T-helper 2 cell (primary cell): ENCODE results near the gene OR7C1.
"Not testable (repeated sequence)": the region's sequence is repeated elsewhere in the genome, so short reads cannot be mapped to it uniquely, and the experiment has no call there.

ENCODE experiments used
- DNase-seq, 5 experiments: peaks; one replicate each; pipeline versions ENCODE4 v3.0.0 to v3.0.0-alpha.2; 2012 to 2022
- total RNA-seq, 2 donors: gene quantifications; one replicate each; lab custom pipeline; 2026; lab: John Stamatoyannopoulos, UW

The OR7C1 gene
- total RNA-seq: 0 reads per million in 2 donors

DNA sequence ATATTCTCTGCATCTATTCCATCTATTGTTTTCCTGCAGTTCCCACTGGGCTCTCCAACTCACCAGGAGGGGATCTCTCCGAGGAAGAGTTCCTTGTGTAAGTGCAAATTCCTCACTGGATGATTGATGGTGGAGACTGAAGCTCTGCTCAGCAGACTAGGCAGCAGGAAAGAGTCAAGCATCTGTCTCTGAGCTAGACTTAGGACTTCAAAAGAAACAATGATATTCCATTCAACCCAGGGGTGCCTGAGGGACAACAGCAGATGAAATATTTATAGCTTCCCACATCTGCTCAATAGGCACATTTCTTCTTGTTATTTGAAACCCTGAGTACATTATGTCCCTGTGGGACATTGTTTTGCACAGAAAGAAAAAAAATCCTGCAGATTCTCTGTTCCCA, at the start of gene OR7C1, which contains the start of gene OR7A5:
TSS of gene OR7C1 (minus strand) at position 175 of the 400 bp plus-strand sequence. CDS start 35,049 bp downstream, outside the sequence.
TSS of gene OR7A5 (minus strand) at position 175 of the 400 bp plus-strand sequence. CDS start 6,944 bp downstream, outside the sequence.
- no peak for DNase-seq

DNA sequence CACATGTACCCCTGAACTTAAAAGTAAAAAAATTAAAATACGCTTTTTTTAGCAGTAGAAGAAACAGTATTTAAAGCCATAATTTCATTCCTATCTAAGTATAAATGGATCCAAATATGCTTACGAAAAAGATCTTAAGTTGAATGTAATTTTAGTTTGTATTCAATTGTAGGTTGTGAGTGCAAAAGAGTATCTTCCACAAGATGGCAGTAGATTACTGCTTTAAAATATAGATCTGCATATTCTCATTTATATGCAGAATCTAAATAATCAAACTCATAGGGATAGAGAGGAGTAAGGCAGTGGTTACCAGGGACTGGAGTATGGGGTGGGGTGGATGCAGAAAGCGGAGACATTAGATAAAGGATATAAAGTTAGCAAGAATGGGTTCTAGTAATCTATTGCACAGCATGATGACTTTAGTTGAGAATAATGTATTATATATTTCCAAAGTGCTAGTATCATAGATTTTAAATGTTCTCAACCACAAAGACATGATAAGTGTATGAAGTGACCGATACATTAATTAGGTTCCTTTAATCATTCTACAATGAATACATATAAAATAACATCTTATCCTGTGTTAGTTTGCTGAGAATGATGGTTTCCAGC, 36.7 kb upstream of the OR7C1 start:
- no peak for DNase-seq

DNA sequence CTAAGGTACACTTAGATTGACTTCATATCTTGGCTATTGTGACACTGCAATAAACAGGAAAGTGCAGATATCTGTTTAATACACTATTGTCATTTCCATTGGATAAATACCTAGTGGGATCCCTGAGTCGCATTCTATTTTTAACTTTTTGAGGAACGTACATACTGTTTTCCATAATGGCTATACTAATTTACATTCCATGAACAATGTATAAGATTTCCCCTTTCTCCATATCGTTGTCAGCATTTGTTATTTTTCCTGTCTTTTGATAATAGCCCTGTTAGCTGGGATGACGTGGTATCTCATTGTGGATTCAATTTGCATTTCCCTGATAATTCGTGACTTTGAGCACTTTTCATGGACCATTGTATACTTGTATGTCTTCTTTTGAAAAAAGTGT, 33.5 kb upstream of the OR7C1 start:
- DNase-seq: no peak

DNA sequence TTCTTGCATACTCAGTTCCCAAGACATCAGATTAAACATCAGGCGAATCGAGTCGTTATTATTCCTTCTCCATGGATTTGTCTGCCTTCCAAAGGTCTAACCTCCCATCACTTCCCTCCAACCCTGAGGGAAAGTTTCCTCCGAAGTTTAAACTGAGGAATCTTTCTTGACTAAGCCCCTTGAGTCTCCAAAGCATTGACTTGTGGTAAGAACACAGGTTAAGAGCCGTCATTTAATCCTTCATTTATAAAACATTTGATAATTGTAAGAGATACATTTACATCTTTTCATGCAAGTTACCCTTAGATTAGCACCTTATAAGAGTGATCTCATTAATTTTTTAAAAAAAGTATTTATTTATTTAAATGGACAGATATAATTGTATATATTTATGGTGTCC, 13.8 kb upstream of the OR7C1 start, which contains the start of gene OR7A10:
TSS of gene OR7A10 (minus strand) at position 101 of the 400 bp plus-strand sequence. CDS start 7,045 bp downstream, outside the sequence.
- DNase-seq: no peak

GRCh38 chr19:14843578-14843977, 8.6 kb upstream of the OR7C1 start:
- no peak for DNase-seq

DNA sequence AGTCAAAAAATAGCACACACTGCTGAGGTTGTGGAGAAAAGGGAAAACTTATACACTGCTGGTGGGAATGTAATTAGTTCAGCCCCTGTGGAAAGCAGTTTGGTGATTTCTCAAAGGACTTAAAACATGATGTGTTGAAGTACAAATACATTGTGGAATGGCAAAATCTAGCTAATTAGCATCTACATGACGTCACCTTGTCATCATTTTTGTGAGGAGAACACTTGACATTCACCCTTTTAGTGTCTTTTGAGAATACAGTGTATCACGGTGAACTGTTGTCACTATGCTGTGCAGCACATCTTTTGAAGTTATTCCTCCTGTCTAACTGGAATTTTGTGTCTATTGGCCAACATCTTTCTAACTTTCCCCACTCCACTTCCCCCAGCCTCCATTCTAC, 8.2 kb upstream of the OR7C1 start:
- no peak for DNase-seq

DNA sequence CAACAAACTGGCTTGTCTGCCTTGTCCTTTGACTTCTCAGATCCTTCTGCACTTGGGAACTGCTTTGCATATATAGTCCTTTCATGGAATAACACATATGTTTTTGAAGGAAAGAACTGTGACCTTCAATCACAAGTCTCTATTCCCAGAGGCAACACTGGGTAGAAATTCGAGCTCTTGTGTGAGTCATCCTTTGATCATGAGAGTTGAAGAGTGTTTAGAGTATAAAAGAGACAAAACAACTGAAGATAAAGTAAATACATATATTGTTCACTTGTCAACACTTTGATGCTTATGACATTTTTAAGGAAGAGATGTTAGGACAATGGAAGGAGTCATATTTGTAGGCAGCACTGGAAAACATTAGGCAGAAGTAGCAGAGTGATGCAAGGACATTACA, 5.2 kb upstream of the OR7C1 start:
- no peak for DNase-seq

DNA sequence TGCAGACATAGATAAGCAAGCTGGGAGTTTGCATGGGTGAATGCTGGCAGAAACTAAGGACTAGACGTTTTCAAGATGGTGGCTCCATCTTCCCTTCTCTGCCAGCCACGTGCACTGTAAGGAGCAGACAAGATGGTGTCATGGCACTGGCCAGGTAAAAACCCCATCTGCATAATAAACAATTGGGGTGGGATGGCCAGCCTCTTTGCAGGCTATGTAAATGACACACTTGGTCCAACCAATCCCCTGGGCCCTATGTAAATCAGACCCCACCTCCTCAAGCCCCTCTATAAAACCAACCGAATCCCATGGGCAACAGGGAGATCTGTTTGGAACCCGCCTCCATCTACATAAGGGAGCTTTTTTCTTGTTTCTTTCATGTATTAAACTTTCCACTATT, 2.4 kb upstream of the OR7C1 start:
- no peak for DNase-seq

DNA sequence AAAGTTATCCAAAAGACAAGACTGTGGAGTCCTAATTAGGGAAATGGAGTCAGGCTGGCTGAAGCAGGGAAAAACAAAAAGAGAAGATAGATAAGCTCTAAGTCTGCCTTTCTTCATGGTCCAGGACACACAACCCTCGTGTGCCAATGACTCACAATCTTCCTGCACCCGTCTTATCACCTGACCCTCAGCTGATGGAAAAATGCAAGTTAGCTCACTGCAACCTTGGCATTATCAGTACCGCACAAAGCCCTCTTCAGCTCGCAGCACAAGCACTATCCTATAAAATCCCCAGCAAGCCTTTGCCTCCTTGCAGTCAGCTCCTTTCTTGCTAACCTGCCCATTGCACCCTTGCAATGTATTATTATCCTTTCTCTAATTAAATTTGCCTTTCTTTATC, 4.3 kb downstream of the OR7C1 start:
- no peak for DNase-seq

DNA sequence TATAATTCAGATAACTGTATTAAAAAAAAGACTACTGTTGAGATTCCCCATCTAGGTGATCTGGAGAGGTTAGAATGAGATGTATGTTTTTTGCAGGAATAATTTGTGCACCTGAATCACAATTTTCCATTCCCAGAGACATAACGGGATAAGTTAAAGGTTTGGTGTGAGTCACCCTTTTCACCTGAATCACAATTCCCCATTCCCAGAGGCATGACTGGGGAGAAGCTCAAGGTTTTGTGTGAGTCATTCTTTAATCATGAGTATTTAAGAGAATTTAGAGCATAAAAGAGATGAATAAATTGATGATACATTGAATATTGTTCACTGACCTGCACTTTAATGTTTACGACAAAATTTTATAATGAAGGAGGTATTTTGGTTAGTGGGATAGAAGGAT, 9.0 kb downstream of the OR7C1 start:
- DNase-seq: no peak

DNA sequence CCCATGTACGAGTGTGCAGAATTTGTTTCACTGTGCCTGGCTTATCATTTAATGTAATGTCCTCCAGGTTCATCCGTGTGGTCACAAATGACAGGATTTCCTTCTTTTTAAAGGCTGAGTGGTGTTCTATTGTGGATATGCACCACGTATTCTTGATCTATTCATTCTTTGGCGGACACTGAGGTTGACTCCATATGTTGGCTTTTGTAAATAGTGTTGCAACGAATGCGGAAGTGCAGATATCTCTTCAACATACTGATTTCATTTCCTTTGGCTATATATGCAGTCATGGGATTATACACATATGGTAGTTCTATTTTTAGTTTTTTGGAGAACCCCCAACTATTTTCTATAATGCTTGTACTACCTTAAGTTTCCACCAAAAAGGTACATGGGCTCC, 13.0 kb downstream of the OR7C1 start:
- DNase-seq: no peak

DNA sequence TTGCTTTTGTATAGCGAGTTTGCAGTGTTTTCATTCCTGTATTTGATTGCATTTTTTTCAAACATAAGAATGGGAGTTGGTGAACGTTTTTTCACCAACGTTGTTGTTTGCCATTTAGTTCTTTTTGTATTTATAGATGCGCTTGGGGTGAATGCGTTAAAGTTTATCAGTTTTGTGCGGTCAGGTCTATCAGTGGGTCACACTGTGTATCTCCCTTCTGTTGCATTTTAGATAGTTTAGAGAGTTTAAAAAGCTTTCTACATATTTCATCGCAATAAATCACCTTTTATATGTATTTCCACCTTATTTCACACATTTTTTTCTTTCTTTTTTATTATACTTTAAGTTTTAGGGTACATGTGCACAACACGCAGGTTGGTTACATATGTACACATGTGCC, 16.4 kb downstream of the OR7C1 start:
- no peak for DNase-seq

- DNase-seq: no peak
Observed at GRCh38 chr19:14817052-14817451, 17.9 kb downstream of the OR7C1 start.

DNA sequence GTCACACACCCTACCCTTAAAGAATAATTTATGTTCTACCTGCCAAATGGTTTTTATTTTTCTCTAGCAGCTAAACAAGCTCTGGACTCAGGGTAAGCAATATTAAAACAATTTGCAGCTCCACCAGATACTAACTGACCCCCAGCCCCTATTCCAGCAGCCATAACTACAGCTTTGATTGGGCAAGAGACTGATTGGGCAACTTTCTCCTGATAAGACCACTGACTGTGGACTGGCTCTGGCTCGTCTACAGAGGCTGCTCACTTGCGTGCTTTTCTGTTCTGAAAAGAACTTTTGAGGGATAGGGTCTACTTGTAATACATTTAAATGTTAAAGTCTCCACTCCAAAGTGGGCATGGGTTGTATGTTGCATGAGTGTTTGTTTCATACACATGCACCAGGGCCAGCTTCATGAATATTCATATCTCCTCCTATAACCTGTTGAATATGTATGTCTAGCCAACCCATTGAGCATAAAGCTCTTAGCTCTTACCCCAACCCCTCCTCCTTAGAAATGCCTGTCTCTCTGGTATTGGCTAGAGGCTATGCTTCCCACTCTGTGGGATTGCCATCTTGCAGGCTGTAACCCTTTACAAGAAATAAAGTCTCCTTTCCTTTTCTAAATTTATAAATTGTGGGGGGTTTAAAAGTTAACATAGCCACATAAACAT, 19.9 kb downstream of the OR7C1 start:
- DNase-seq: no peak

GRCh38 chr19:14809272-14810057, 25.5 kb downstream of the OR7C1 start:
- DNase-seq: no peak

DNA sequence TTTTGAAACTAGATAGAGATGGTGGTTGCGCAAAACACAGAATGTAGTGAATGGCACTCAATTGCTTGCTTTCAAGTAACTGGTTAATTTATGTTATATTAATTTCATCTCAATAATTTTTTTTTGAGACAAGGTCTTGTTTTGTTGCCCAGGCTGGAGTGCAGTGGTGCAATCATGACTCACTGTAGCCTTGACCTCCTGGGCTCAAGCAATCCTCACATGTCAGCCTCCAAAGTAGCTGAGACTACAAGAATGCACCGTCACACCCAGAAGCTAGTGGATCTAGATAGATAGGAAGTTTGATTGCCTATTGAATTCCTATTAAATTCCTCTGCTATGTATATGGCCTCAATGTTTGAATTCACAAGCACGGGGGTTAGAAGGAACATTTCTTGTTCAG, 30.2 kb downstream of the OR7C1 start:
- DNase-seq: no peak

- no peak for DNase-seq
Observed at GRCh38 chr19:14798760-14799159, 36.2 kb downstream of the OR7C1 start.

GRCh38 chr19:14796021-14796420, 39.0 kb downstream of the OR7C1 start:
- DNase-seq: no peak

GRCh38 chr19:14795078-14795721, 39.8 kb downstream of the OR7C1 start:
- no peak for DNase-seq

DNA sequence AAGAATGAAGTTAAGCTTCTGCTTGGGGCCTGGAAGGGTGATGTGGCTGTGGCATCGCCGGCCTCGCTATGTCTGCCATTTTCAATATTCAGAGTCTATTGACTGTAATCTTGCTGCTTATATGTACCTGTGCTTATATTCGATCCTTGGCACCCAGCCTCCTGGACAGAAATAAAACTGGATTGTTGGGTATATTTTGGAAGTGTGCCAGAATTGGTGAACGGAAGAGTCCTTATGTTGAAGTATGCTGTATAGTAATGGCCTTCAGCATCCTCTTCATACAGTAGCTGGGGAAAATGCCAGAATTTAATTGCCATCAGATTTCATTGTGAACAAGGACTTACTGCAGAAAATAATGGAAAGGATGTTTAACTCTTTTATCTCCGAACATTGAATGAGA, 42.7 kb downstream of the OR7C1 start:
- DNase-seq: not testable (repeated sequence)

GRCh38 chr19:14786421-14786851, 48.5 kb downstream of the OR7C1 start:
- peak in 2 of 5 experiments; percentile 9 to 16 for DNase-seq

DNA sequence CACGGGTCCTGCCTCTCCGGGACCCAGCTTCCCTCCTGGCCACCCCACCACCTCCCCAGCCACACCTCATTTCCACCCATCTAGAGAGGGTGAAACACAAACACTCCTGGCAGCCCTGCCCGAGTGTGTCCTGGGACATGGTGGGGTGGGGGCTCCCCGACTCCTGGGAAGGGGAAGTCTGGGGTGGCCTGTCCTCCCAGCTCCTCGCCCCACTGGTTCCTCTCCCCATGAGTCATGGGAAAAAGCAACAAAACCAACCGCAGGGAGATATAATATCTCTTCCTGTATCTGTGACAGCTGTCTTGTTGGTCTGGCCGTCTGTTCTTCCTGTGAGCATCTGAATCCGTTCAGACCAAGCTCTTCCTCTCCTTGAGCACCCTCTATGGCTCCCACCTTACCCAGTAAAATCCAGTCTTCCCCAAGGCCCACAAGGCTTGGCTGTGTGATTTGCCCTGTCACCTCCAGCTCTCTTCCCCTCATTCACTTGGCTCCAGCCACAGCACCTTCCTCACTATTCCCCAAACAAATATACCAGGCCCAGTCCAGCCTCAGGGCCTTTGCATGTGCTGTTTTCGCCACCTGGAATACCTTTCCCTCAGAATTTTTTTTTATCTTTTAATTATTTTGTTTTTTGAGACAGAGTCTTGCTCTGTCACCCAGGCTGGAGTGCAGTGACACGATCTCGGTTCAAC, 49.7 kb downstream of the OR7C1 start:
- peak in 1 of 5 experiments; percentile 4 for DNase-seq
